SK-N-SH treated with all-trans-retinoic acid at 6 μM for 48 hours (cell line): ENCODE measurements around the gene MCU.
"Not testable (repeated sequence)": the region's sequence is repeated elsewhere in the genome, so short reads cannot be mapped to it uniquely, and the experiment has no call there.

Experiments
- CSDC2 ChIP-seq: fragments of 250-450 bp; sonication (Bioruptor Pico); IDR thresholded peaks from 2 replicates; pipeline ENCODE4 v1.5.0; 2020; ENCODE audit warnings: mild to moderate bottlenecking, moderate library complexity
- PATZ1 ChIP-seq: fragments of 250-450 bp; sonication (Bioruptor Pico); IDR thresholded peaks from 2 replicates; pipeline ENCODE4 v1.8.0; 2020; ENCODE audit warnings: mild to moderate bottlenecking, moderate library complexity, borderline replicate concordance
- RARB ChIP-seq: fragments of 250-450 bp; sonication (Bioruptor Pico); IDR thresholded peaks from 2 replicates; pipeline ENCODE4 v1.8.0; 2021; ENCODE audit warnings: mild to moderate bottlenecking, moderate library complexity
- TCF4 ChIP-seq: fragments of 250-450 bp; sonication (Bioruptor Pico); IDR thresholded peaks from 2 replicates; pipeline ENCODE4 v1.8.0; 2021; ENCODE audit warnings: mild to moderate bottlenecking, moderate library complexity, borderline replicate concordance
- TOX ChIP-seq: fragments of 250-450 bp; sonication (Bioruptor Pico); IDR thresholded peaks from 2 replicates; pipeline ENCODE4 v1.8.0; 2021; ENCODE audit warnings: mild to moderate bottlenecking, moderate library complexity, borderline replicate concordance
- ZFP3 ChIP-seq: fragments of 250-450 bp; sonication (Bioruptor Pico); IDR thresholded peaks from 2 replicates; pipeline ENCODE4 v1.5.0; 2020; ENCODE audit warnings: mild to moderate bottlenecking, moderate library complexity

DNA sequence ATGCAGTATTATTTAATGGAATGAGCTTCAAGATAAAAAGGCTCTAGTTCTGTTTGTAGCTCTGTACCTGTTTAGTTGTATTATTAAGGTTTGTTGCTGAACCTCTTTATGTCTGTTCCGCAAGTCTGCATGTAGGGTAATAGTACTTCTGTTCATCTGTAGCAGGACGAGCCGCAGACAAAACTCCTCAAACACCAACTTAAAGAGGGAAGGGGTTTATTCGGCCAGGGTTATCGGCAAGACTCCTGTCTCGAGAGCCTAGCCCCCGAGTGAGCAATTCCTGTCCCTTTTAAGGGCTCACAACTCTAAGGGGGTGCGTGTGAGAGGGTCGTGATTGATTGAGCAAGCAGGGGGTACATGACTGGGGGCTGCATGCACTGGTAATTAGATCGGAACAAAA is 67.0 kb downstream of the MCU start:
- TF ChIP-seq TOX (CRISPR knock-in tag); ZFP3 (CRISPR knock-in tag); PATZ1 (CRISPR knock-in tag); RARB (CRISPR knock-in tag); TCF4 (CRISPR knock-in tag); CSDC2: not testable (repeated sequence)
